ENCODE measurements around the gene CCDC18. TPM values are rescaled to one million over a fixed set of nuclear protein-coding genes. Genes with fewer than 3 reads are reported as not detected.
"Not testable (repeated sequence)": the region's sequence is repeated elsewhere in the genome, so short reads cannot be mapped to it uniquely, and the experiment has no call there.

The CCDC18 gene
- total RNA-seq, 2 experiments from 2014 or later, result 21.8 to 24.6 TPM

- intact Hi-C loops (cut with micrococcal nuclease), result no loop called here
- H3K9me3 Mint-ChIP-seq, result peaks cover 9% of the 10 kb centered on the region
- ATAC-seq, result peak; percentile 27
- H3K27ac Mint-ChIP-seq, result peak overlapping the region; percentile 77
- H3K4me3 Mint-ChIP-seq, result peak overlapping the region; percentile 77
- TF ChIP-seq, protein P1, sequence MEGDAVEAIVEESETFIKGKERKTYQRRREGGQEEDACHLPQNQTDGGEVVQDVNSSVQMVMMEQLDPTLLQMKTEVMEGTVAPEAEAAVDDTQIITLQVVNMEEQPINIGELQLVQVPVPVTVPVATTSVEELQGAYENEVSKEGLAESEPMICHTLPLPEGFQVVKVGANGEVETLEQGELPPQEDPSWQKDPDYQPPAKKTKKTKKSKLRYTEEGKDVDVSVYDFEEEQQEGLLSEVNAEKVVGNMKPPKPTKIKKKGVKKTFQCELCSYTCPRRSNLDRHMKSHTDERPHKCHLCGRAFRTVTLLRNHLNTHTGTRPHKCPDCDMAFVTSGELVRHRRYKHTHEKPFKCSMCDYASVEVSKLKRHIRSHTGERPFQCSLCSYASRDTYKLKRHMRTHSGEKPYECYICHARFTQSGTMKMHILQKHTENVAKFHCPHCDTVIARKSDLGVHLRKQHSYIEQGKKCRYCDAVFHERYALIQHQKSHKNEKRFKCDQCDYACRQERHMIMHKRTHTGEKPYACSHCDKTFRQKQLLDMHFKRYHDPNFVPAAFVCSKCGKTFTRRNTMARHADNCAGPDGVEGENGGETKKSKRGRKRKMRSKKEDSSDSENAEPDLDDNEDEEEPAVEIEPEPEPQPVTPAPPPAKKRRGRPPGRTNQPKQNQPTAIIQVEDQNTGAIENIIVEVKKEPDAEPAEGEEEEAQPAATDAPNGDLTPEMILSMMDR (IDR thresholded peaks at IDR 0.05), result no peak
- no peaks in the 10 kb centered on the region for H3K27me3 Mint-ChIP-seq
- POLR2A ChIA-PET, result interaction anchor here (0.7 kb wide), 1 partner anchor 70 kb away, joined by 3 read pairs; no protein-coding TSS in a partner anchor
- CTCF ChIA-PET, result interaction anchor here (1.4 to 1.6 kb wide), 2 partner anchors 91 to 133 kb away, joined by 5 read pairs; no protein-coding TSS in a partner anchor
- DNase-seq, result no peak
- H3K4me1 Mint-ChIP-seq (ENCODE audit: low read depth), result peaks cover 55% of the 10 kb centered on the region
- peaks cover 44% of the 10 kb centered on the region for H3K36me3 Mint-ChIP-seq (ENCODE audit: low read depth)
Observed at GRCh38 chr1:93171549-93172034, 8.9 kb upstream of the CCDC18 start.

GRCh38 chr1:93172778-93173177 is 7.7 kb upstream of the CCDC18 start:
- peaks cover 38% of the 10 kb centered on the region for H3K36me3 Mint-ChIP-seq (ENCODE audit: low read depth)
- H3K27me3 Mint-ChIP-seq, result no peaks in the 10 kb centered on the region
- ChIA-PET CTCF (no interaction called here), POLR2A (no interaction called here)
- no peak for ATAC-seq
- TF ChIP-seq, protein P1 (IDR thresholded peaks at IDR 0.05), result no peak
- no peak overlapping the region for H3K4me3 Mint-ChIP-seq
- H3K9me3 Mint-ChIP-seq, result peaks cover 5% of the 10 kb centered on the region
- intact Hi-C loops (cut with micrococcal nuclease), result no loop called here
- H3K4me1 Mint-ChIP-seq (ENCODE audit: low read depth), result peaks cover 60% of the 10 kb centered on the region
- DNase-seq, result no peak
- no peak overlapping the region for H3K27ac Mint-ChIP-seq

DNA sequence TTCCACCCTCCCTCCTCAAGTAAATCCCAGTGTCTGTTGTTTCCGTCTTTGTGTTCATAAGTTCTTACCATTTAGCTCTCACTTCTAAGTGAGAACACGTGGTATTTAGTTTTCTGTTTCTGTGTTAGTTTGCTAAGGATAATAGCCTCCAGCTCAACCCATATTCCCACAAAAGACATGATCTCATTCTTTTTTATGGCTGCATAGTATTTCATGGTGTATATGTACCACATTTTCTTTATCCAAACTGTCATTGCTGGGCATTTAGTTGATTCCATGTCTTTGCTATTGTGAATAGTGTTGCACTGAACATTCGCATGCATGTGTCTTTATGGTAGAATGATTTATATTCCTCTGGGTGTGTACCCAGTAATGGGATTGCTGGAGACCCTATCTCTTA is 5.9 kb upstream of the CCDC18 start:
- CTCF ChIA-PET, result interaction anchor here (1.7 kb wide), 1 partner anchor 10 kb away, joined by 6 read pairs; no protein-coding TSS in a partner anchor
- H3K27me3 Mint-ChIP-seq; intact Hi-C loops (cut with micrococcal nuclease): not testable (repeated sequence)

GRCh38 chr1:93177991-93178390 is 2.5 kb upstream of the CCDC18 start:
- ChIA-PET POLR2A (no interaction called here), CTCF (interaction anchor here (1.4 kb wide), 1 partner anchor 98 kb away, joined by 5 read pairs; no protein-coding TSS in a partner anchor)
- Mint-ChIP-seq H3K4me3 (peak overlapping the region; percentile 89), H3K4me1 (ENCODE audit: low read depth) (peaks cover 48% of the 10 kb centered on the region), H3K27ac (peak overlapping the region; percentile 100), H3K36me3 (ENCODE audit: low read depth) (peaks cover 31% of the 10 kb centered on the region), H3K9me3 (no peaks in the 10 kb centered on the region), H3K27me3 (no peaks in the 10 kb centered on the region)
- intact Hi-C loops (cut with micrococcal nuclease), result no loop called here
- TF ChIP-seq, protein P1 (IDR thresholded peaks at IDR 0.05), result no peak
- no peak for DNase-seq
- ATAC-seq, result no peak

More for the DNA sequence above, 5.9 kb upstream of the CCDC18 start:
- H3K9me3 Mint-ChIP-seq, ATAC-seq, DNase-seq, H3K4me3 Mint-ChIP-seq, H3K27ac Mint-ChIP-seq, POLR2A ChIA-PET: not testable (repeated sequence)
- H3K4me1 Mint-ChIP-seq (ENCODE audit: low read depth), result peaks cover 54% of the 10 kb centered on the region
- H3K36me3 Mint-ChIP-seq (ENCODE audit: low read depth), result peaks cover 34% of the 10 kb centered on the region

- H3K4me1 Mint-ChIP-seq (ENCODE audit: low read depth), result peaks cover 45% of the 10 kb centered on the region
- ChIA-PET CTCF (interaction anchor here (1.4 kb wide), 1 partner anchor 98 kb away, joined by 5 read pairs; no protein-coding TSS in a partner anchor), POLR2A (no interaction called here)
- ATAC-seq, result no peak
- no peaks in the 10 kb centered on the region for H3K27me3 Mint-ChIP-seq
- TF ChIP-seq, protein P1 (IDR thresholded peaks at IDR 0.05), result no peak
- DNase-seq, result no peak
- H3K4me3 Mint-ChIP-seq, result peak overlapping the region; percentile 89
- intact Hi-C loops (cut with micrococcal nuclease), result no loop called here
- peak overlapping the region; percentile 100 for H3K27ac Mint-ChIP-seq
- peaks cover 30% of the 10 kb centered on the region for H3K36me3 Mint-ChIP-seq (ENCODE audit: low read depth)
- no peaks in the 10 kb centered on the region for H3K9me3 Mint-ChIP-seq
Observed at GRCh38 chr1:93178418-93178817, 2.1 kb upstream of the CCDC18 start.
